ENCODE results near the gene PKHD1. TPM values are rescaled to one million over a fixed set of nuclear protein-coding genes. Genes with fewer than 3 reads are reported as not detected.
A peak's percentile ranks its signal among the peaks of the same experiment; 100 is the strongest.
"Not testable (repeated sequence)": the region's sequence is repeated elsewhere in the genome, so short reads cannot be mapped to it uniquely, and the experiment has no call there.

PKHD1 gene
- total RNA-seq, 1 donor from 2014 or later: 0.04 TPM

- ATAC-seq: no peak
Observed at GRCh38 chr6:51926125-51926524, 161.3 kb downstream of the PKHD1 start.

GRCh38 chr6:51922479-51922878 is 164.9 kb downstream of the PKHD1 start:
- ATAC-seq: not testable (repeated sequence)

- ATAC-seq: not testable (repeated sequence)
Observed at GRCh38 chr6:51918347-51918746, 169.1 kb downstream of the PKHD1 start.

GRCh38 chr6:51915098-51915497 is 172.3 kb downstream of the PKHD1 start:
- ATAC-seq: no peak

GRCh38 chr6:51913265-51913664 is 174.1 kb downstream of the PKHD1 start:
- ATAC-seq: no peak

GRCh38 chr6:51910851-51911250 is 176.6 kb downstream of the PKHD1 start:
- no peak for ATAC-seq

- ATAC-seq: no peak
Observed at GRCh38 chr6:51908243-51908642, 179.2 kb downstream of the PKHD1 start.

GRCh38 chr6:51901766-51902764 is 185.3 kb downstream of the PKHD1 start:
- no peak for ATAC-seq

- no peak for ATAC-seq
Observed at GRCh38 chr6:51893366-51893765, 194.0 kb downstream of the PKHD1 start.

GRCh38 chr6:51892750-51893149 is 194.7 kb downstream of the PKHD1 start:
- ATAC-seq: no peak

GRCh38 chr6:51892339-51892738 is 195.1 kb downstream of the PKHD1 start:
- ATAC-seq: no peak

GRCh38 chr6:51891784-51892183 is 195.6 kb downstream of the PKHD1 start:
- no peak for ATAC-seq

- no peak for ATAC-seq
Observed at GRCh38 chr6:51887859-51888258, 199.6 kb downstream of the PKHD1 start.

GRCh38 chr6:51885957-51886356 is 201.5 kb downstream of the PKHD1 start:
- ATAC-seq: no peak

- ATAC-seq: peak; percentile 94
Observed at GRCh38 chr6:51868591-51869355, 218.6 kb downstream of the PKHD1 start.

GRCh38 chr6:51866867-51867266 is 220.5 kb downstream of the PKHD1 start:
- no peak for ATAC-seq

GRCh38 chr6:51865996-51866395 is 221.4 kb downstream of the PKHD1 start:
- no peak for ATAC-seq

- ATAC-seq: no peak
Observed at GRCh38 chr6:51865176-51865575, 222.2 kb downstream of the PKHD1 start.

- ATAC-seq: no peak
Observed at GRCh38 chr6:51857134-51857533, 230.3 kb downstream of the PKHD1 start.

- no peak for ATAC-seq
Observed at GRCh38 chr6:51856508-51856907, 230.9 kb downstream of the PKHD1 start.

- peak; percentile 60 for ATAC-seq
Observed at GRCh38 chr6:51855310-51856082, 231.9 kb downstream of the PKHD1 start.

GRCh38 chr6:51854876-51855275 is 232.5 kb downstream of the PKHD1 start:
- no peak for ATAC-seq

GRCh38 chr6:51854347-51854746 is 233.1 kb downstream of the PKHD1 start:
- no peak for ATAC-seq
